Measurements from ENCODE around the gene CEP57.
A peak's percentile ranks its signal among the peaks of the same experiment; 100 is the strongest.

CEP57 gene

DNA sequence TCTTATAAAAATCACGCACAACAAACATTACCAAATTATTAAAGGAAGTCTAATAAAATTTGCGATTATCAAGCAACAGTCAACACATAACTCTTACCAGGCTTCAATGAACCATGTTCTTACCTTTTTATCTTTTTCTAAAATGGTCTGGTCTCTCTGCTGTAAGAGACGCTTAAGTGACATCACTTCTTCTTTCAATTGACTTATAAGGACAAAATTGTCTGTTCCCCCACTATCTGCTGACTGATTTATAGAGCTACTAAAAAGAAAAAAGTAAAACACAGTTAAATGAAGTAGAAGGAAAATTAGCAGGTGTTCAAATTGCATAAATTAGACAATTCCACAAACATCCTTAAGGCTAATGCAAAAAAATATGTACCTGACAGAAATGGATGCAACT, 11.6 kb upstream of the CEP57 start:
- Histone ChIP-seq H3K27ac (ENCODE audit: insufficient read depth, low read depth, low read length, poor library complexity, severe bottlenecking) (no peak overlapping the region), H3K36me3 (ENCODE audit: control insufficient read depth, insufficient read depth, low read length) (peaks cover 46% of the 10 kb centered on the region), H3K4me1 (ENCODE audit: control insufficient read depth, insufficient read depth, low read length) (no peaks in the 10 kb centered on the region), H3K4me3 (ENCODE audit: insufficient read depth, low read depth, low read length) (no peak overlapping the region), H3K9me3 (ENCODE audit: control insufficient read depth, low read length) (no peaks in the 10 kb centered on the region), H3K27me3 (ENCODE audit: control insufficient read depth, insufficient read depth, low read length, poor library complexity, severe bottlenecking) (no peaks in the 10 kb centered on the region)
- 96 to 99% methylated on average over 3 of the region's 3 CpGs for WGBS, 2 experiments

GRCh38 chr11:95780544-95780943, 9.8 kb upstream of the CEP57 start:
- H3K9me3 ChIP-seq (ENCODE audit: control insufficient read depth, low read length), result no peaks in the 10 kb centered on the region
- H3K4me1 ChIP-seq (ENCODE audit: control insufficient read depth, insufficient read depth, low read length), result no peaks in the 10 kb centered on the region
- no peak overlapping the region for H3K27ac ChIP-seq (ENCODE audit: insufficient read depth, low read depth, low read length, poor library complexity, severe bottlenecking)
- no peaks in the 10 kb centered on the region for H3K27me3 ChIP-seq (ENCODE audit: control insufficient read depth, insufficient read depth, low read length, poor library complexity, severe bottlenecking)
- H3K36me3 ChIP-seq (ENCODE audit: control insufficient read depth, insufficient read depth, low read length), result peaks cover 38% of the 10 kb centered on the region
- no peak overlapping the region for H3K4me3 ChIP-seq (ENCODE audit: insufficient read depth, low read depth, low read length)
- 95 to 100% methylated on average over 2 of the region's 2 CpGs for WGBS, 2 experiments

- Histone ChIP-seq H3K27me3 (ENCODE audit: control insufficient read depth, insufficient read depth, low read length, poor library complexity, severe bottlenecking) (no peaks in the 10 kb centered on the region), H3K9me3 (ENCODE audit: control insufficient read depth, low read length) (no peaks in the 10 kb centered on the region), H3K4me1 (ENCODE audit: control insufficient read depth, insufficient read depth, low read length) (peaks cover 7% of the 10 kb centered on the region), H3K4me3 (ENCODE audit: insufficient read depth, low read depth, low read length) (peak overlapping the region; percentile 79), H3K36me3 (ENCODE audit: control insufficient read depth, insufficient read depth, low read length) (peaks cover 7% of the 10 kb centered on the region), H3K27ac (ENCODE audit: insufficient read depth, low read depth, low read length, poor library complexity, severe bottlenecking) (peak overlapping the region; percentile 99)
- WGBS, 2 experiments, result 1% methylated on average over 34 of the region's 34 CpGs
These were observed 1.3 kb upstream of the CEP57 start for GRCh38 chr11:95788921-95789505.

- peak within 1 kb of the TSS; percentile 79 for H3K4me3 ChIP-seq (ENCODE audit: insufficient read depth, low read depth, low read length)
- 0% methylated on average over 62 of the region's 62 CpGs for WGBS, 2 experiments
These were observed 684 bp upstream of the CEP57 start, which contains the start of gene FAM76B for GRCh38 chr11:95789506-95790122. Gene FAM76B, minus strand, starts transcription at chr11:95789782. Its CDS starts 304 bp downstream, at chr11:95789478.

GRCh38 chr11:95790933-95791708, 823 bp downstream of the CEP57 start:
- no peaks in the 10 kb centered on the region for H3K36me3 ChIP-seq (ENCODE audit: control insufficient read depth, insufficient read depth, low read length)
- H3K27me3 ChIP-seq (ENCODE audit: control insufficient read depth, insufficient read depth, low read length, poor library complexity, severe bottlenecking), result no peaks in the 10 kb centered on the region
- peaks cover 7% of the 10 kb centered on the region for H3K4me1 ChIP-seq (ENCODE audit: control insufficient read depth, insufficient read depth, low read length)
- peak overlapping the region; percentile 79 for H3K4me3 ChIP-seq (ENCODE audit: insufficient read depth, low read depth, low read length)
- H3K27ac ChIP-seq (ENCODE audit: insufficient read depth, low read depth, low read length, poor library complexity, severe bottlenecking), result peak overlapping the region; percentile 99
- WGBS, 2 experiments, result 4% methylated on average over 29 of the region's 29 CpGs
- H3K9me3 ChIP-seq (ENCODE audit: control insufficient read depth, low read length), result no peaks in the 10 kb centered on the region

More at GRCh38 chr11:95789506-95790122, 684 bp upstream of the CEP57 start, which contains the start of gene FAM76B:
- Histone ChIP-seq H3K27me3 (ENCODE audit: control insufficient read depth, insufficient read depth, low read length, poor library complexity, severe bottlenecking) (no peaks in the 10 kb centered on the region), H3K27ac (ENCODE audit: insufficient read depth, low read depth, low read length, poor library complexity, severe bottlenecking) (peak within 1 kb of the TSS; percentile 99), H3K9me3 (ENCODE audit: control insufficient read depth, low read length) (no peaks in the 10 kb centered on the region), H3K36me3 (ENCODE audit: control insufficient read depth, insufficient read depth, low read length) (peaks cover 7% of the 10 kb centered on the region), H3K4me1 (ENCODE audit: control insufficient read depth, insufficient read depth, low read length) (peaks cover 7% of the 10 kb centered on the region)

- Histone ChIP-seq H3K27ac (ENCODE audit: insufficient read depth, low read depth, low read length, poor library complexity, severe bottlenecking) (no peak overlapping the region), H3K4me1 (ENCODE audit: control insufficient read depth, insufficient read depth, low read length) (peaks cover 7% of the 10 kb centered on the region), H3K27me3 (ENCODE audit: control insufficient read depth, insufficient read depth, low read length, poor library complexity, severe bottlenecking) (no peaks in the 10 kb centered on the region), H3K9me3 (ENCODE audit: control insufficient read depth, low read length) (no peaks in the 10 kb centered on the region), H3K36me3 (ENCODE audit: control insufficient read depth, insufficient read depth, low read length) (no peaks in the 10 kb centered on the region), H3K4me3 (ENCODE audit: insufficient read depth, low read depth, low read length) (peak overlapping the region; percentile 79)
- WGBS, 2 experiments, result 26 to 28% methylated on average over 8 of the region's 8 CpGs
These were observed 1.4 kb downstream of the CEP57 start for GRCh38 chr11:95791709-95792033.

DNA sequence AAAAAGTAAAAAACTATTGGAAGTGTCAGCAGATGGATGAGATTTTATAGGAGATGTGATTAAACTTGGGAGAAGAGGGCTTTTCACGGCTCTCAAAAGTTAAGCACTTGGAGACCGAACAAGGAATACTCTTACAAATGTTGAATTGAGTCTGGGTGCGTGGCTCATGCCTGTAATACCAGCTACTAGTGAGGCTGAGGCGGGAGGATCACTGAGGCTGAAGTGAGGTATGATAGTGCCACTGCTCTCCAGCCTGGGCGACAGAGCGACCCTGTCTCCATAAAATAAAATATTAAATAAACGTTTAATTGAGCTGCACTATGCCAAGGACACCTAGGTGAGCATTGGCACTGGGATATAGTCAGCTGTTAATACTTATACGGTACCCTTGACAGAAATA, 1.9 kb downstream of the CEP57 start:
- 89 to 90% methylated on average over 8 of the region's 8 CpGs for WGBS, 2 experiments
- H3K4me3 ChIP-seq (ENCODE audit: insufficient read depth, low read depth, low read length), result peak overlapping the region; percentile 79

DNA sequence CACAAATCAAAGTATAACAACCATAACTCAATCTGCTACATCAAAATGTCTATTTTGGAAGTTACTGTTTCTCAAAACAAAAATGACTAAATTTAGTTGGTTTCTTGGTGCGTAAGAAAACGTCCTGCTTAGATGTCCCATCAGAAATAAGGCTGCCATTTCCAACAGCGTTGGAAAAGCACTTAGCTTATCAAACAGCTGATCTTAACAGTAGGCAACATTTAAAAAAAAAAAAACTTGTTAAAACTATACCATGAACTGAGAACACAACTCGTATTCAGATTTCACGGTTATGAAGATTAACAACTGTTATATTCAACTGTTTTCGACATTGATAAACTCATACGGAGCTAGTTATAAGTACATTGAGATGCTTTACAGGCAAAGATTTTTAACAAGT, 2.4 kb downstream of the CEP57 start:
- no peaks in the 10 kb centered on the region for H3K36me3 ChIP-seq (ENCODE audit: control insufficient read depth, insufficient read depth, low read length)
- no peaks in the 10 kb centered on the region for H3K27me3 ChIP-seq (ENCODE audit: control insufficient read depth, insufficient read depth, low read length, poor library complexity, severe bottlenecking)
- no peak overlapping the region for H3K4me3 ChIP-seq (ENCODE audit: insufficient read depth, low read depth, low read length)
- H3K27ac ChIP-seq (ENCODE audit: insufficient read depth, low read depth, low read length, poor library complexity, severe bottlenecking), result no peak overlapping the region
- peaks cover 7% of the 10 kb centered on the region for H3K4me1 ChIP-seq (ENCODE audit: control insufficient read depth, insufficient read depth, low read length)
- no peaks in the 10 kb centered on the region for H3K9me3 ChIP-seq (ENCODE audit: control insufficient read depth, low read length)
- WGBS, 2 experiments, result 94 to 95% methylated on average over 7 of the region's 7 CpGs

More for the DNA sequence above, 1.9 kb downstream of the CEP57 start:
- H3K9me3 ChIP-seq (ENCODE audit: control insufficient read depth, low read length), result no peaks in the 10 kb centered on the region
- peaks cover 7% of the 10 kb centered on the region for H3K4me1 ChIP-seq (ENCODE audit: control insufficient read depth, insufficient read depth, low read length)
- no peaks in the 10 kb centered on the region for H3K36me3 ChIP-seq (ENCODE audit: control insufficient read depth, insufficient read depth, low read length)
- H3K27ac ChIP-seq (ENCODE audit: insufficient read depth, low read depth, low read length, poor library complexity, severe bottlenecking), result no peak overlapping the region
- H3K27me3 ChIP-seq (ENCODE audit: control insufficient read depth, insufficient read depth, low read length, poor library complexity, severe bottlenecking), result no peaks in the 10 kb centered on the region

GRCh38 chr11:95793116-95793515, 2.8 kb downstream of the CEP57 start:
- H3K4me3 ChIP-seq (ENCODE audit: insufficient read depth, low read depth, low read length), result no peak overlapping the region
- H3K27ac ChIP-seq (ENCODE audit: insufficient read depth, low read depth, low read length, poor library complexity, severe bottlenecking), result no peak overlapping the region
- no peaks in the 10 kb centered on the region for H3K27me3 ChIP-seq (ENCODE audit: control insufficient read depth, insufficient read depth, low read length, poor library complexity, severe bottlenecking)
- peaks cover 5% of the 10 kb centered on the region for H3K4me1 ChIP-seq (ENCODE audit: control insufficient read depth, insufficient read depth, low read length)
- H3K9me3 ChIP-seq (ENCODE audit: control insufficient read depth, low read length), result no peaks in the 10 kb centered on the region
- WGBS, 2 experiments, result 93 to 97% methylated on average over 3 to 4 of the region's 4 CpGs
- H3K36me3 ChIP-seq (ENCODE audit: control insufficient read depth, insufficient read depth, low read length), result no peaks in the 10 kb centered on the region

GRCh38 chr11:95794086-95794485, 3.8 kb downstream of the CEP57 start:
- Histone ChIP-seq H3K4me1 (ENCODE audit: control insufficient read depth, insufficient read depth, low read length) (no peaks in the 10 kb centered on the region), H3K36me3 (ENCODE audit: control insufficient read depth, insufficient read depth, low read length) (no peaks in the 10 kb centered on the region), H3K27me3 (ENCODE audit: control insufficient read depth, insufficient read depth, low read length, poor library complexity, severe bottlenecking) (no peaks in the 10 kb centered on the region), H3K4me3 (ENCODE audit: insufficient read depth, low read depth, low read length) (no peak overlapping the region), H3K27ac (ENCODE audit: insufficient read depth, low read depth, low read length, poor library complexity, severe bottlenecking) (no peak overlapping the region), H3K9me3 (ENCODE audit: control insufficient read depth, low read length) (no peaks in the 10 kb centered on the region)
- WGBS, 2 experiments, result 93 to 94% methylated on average over 5 of the region's 5 CpGs
